T-helper 1 cell treated with Interleukin-12 subunit alpha and Interleukin-12 subunit beta and Interleukin-4 antibody, amounts not matched to agents 30 μg/mL and 1 μg/mL, for 36 hours (primary cell): Measurements from ENCODE around the gene RASSF5.

ENCODE experiments used
- H3K27ac Mint-ChIP-seq: one replicate; pipeline ENCODE4 v1.8.0; 2021; ENCODE audit warnings: mild to moderate bottlenecking, mixed read lengths
- H3K27me3 Mint-ChIP-seq: one replicate; pipeline ENCODE4 v1.8.0; 2021; ENCODE audit warnings: low read depth, mixed read lengths
- H3K36me3 Mint-ChIP-seq: one replicate; pipeline ENCODE4 v1.8.0; 2021; ENCODE audit warnings: low read depth, mixed read lengths
- H3K4me1 Mint-ChIP-seq: one replicate; pipeline ENCODE4 v1.8.0; 2021; ENCODE audit warnings: low read depth, mixed read lengths
- H3K4me3 Mint-ChIP-seq: one replicate; pipeline ENCODE4 v1.8.0; 2021; ENCODE audit warnings: mild to moderate bottlenecking, moderate library complexity, mixed read lengths
- H3K9me3 Mint-ChIP-seq: one replicate; pipeline ENCODE4 v1.8.0; 2021; ENCODE audit warnings: mixed read lengths

The RASSF5 gene

DNA sequence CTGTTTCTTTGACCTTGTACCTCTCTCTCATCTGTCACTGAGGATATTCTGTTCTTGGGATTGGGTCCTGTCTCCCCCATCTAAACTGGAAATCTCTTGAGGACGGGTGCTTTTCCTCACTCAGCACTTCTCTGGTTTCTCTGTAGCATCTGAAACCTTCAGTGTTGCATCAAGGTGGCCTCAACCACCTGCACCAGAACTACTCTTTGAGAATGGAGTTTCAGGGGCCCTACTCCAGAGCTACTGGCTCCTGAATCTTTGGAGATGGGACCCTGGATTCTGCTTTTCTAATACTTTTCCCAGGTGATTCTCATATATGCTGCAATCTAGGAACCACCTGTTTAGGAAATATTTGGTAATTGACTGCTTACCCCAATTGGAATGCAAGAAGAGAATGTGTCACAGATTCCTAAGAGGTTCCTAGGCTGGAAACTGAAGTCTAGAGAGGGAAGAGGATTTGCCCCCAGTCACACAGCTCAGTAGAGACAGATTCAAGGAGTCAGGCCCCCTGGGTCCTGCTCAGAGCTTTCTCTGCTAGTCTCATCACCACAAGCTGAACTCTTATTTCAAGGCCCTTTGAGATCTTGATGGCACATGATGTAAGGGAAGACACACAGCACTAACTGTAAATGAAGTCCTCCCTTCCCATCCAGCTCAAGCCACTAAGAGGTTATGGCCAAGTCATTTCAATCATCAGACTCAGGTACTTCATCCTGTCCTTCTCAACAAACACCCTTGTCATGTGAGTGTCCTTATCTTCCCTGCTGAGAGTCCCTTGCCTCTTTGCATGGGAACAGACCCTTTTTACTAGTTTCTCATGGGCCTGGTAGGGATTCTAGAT is 56.3 kb downstream of the RASSF5 start:
- Mint-ChIP-seq H3K36me3 (peaks cover 90% of the 10 kb centered on the region), H3K27me3 (no peaks in the 10 kb centered on the region), H3K27ac (peak overlapping the region; percentile 90), H3K9me3 (no peaks in the 10 kb centered on the region), H3K4me3 (peak overlapping the region; percentile 92), H3K4me1 (peaks cover 83% of the 10 kb centered on the region)

DNA sequence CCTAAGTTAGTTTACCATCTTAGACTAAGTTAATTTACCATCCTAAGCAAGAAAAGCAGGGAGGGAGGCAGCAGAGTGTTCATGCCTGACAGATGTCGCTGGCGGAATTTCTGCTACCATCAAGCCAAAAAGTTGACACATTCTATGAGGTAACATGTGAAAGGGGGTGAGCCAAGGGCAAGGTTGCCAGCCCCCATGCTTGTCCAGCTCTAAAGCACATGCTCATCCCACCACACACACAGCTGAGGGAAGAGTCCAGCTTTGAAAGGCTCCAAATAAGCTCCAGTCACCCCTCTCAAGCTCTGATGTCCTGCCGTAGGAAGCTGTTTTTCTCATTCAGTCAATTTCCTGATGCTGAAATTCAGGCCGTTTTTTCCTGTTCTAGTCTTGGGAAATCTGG is 58.7 kb downstream of the RASSF5 start:
- Mint-ChIP-seq H3K36me3 (peaks cover 87% of the 10 kb centered on the region), H3K27ac (peak overlapping the region; percentile 87), H3K9me3 (no peaks in the 10 kb centered on the region), H3K4me1 (peaks cover 87% of the 10 kb centered on the region), H3K4me3 (peak overlapping the region; percentile 92), H3K27me3 (no peaks in the 10 kb centered on the region)

DNA sequence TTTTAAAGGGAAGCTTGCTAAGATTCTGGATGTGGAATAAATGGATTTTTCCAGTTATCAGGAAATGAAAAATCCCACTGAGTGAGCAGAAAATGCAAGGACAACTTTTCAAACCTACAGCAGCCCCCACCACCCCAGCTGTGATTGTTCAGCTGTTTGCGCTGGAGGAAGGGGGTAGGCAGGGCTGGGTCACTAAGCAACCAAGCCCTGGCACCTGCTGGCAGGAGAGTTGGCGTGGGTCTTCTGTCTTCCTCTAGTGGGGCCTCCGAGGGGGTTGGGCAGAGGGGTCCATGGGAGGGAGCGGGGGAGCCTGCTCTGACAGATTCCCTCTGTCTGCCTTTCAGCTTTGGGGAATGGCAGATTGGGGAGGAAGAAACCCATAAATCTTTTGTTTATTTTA is 59.7 kb downstream of the RASSF5 start:
- Mint-ChIP-seq H3K9me3 (no peaks in the 10 kb centered on the region), H3K27ac (peak overlapping the region; percentile 87), H3K36me3 (peaks cover 83% of the 10 kb centered on the region), H3K4me3 (peak overlapping the region; percentile 92), H3K27me3 (no peaks in the 10 kb centered on the region), H3K4me1 (peaks cover 90% of the 10 kb centered on the region)

DNA sequence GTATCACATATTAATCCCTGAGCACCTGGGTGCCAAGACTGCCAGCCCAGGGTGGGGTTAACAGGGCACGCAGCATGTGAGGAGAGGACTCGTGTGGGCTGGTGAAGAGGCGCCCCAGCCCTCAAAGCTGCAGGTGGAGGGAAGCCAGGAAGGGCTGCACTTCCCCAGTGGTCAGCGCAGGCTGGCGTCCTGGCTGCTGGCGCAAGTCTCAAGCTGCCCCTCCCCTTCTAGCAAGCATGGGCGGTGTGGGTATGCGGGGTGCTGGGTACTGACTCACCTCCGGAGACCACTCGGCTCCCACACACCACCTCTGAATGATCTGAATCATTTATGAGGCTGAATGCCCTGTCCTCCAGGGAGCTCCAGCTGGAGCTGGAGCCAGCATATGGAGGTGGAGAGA is 60.9 kb downstream of the RASSF5 start:
- Mint-ChIP-seq H3K27ac (peak overlapping the region; percentile 87), H3K27me3 (no peaks in the 10 kb centered on the region), H3K4me3 (peak overlapping the region; percentile 48), H3K4me1 (peaks cover 91% of the 10 kb centered on the region), H3K9me3 (no peaks in the 10 kb centered on the region), H3K36me3 (peaks cover 81% of the 10 kb centered on the region)

DNA sequence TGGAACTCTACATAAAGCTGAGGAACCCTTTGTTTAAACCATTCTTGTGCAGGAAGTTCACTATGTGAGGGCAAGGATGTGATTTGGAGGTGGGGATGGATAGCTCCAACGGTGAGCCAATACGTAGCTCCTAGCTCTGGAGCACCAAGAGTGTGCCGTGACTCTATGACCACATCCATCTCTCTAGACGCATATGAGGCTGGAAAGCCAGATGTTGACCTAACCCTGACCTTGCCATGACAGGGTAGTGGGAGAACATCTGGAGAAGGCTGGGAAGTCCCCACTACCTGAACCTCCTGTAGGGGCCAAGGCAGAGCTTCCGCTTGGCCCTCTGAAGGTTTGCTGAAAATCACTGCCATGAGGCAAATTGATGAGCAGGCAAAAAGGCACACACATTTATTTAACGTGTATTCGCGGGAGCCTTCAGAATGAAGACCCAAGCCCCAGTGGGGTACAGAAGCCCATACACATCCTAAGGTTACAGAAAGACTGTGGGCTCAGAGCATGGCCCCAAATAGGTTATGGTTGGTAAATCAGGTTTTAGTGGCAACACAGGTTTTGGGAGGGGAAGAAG is 61.5 kb downstream of the RASSF5 start:
- H3K27ac Mint-ChIP-seq, result peak overlapping the region; percentile 67
- H3K4me3 Mint-ChIP-seq, result peak overlapping the region; percentile 42
- peaks cover 91% of the 10 kb centered on the region for H3K4me1 Mint-ChIP-seq
- H3K27me3 Mint-ChIP-seq, result no peaks in the 10 kb centered on the region
- H3K9me3 Mint-ChIP-seq, result no peaks in the 10 kb centered on the region
- H3K36me3 Mint-ChIP-seq, result peaks cover 78% of the 10 kb centered on the region

DNA sequence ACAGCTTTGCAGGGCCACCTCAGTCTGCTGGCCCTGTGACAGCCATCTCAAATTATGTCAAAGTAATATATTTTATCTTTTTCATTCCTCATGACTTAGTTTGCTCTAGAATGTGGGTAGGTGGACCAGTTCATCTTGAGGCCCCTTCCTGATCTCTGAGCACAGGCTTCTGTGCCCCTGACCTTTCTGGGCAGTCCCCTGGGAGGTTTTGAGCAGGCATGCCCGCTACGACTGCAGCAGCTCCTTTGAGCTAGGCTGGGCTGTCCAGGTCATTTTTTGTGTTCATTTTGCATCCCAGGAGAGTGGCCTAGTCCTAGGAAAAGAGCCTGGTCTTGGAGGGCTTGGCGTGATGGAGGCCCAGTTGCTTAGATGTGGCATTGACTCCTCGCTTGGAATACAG is 62.2 kb downstream of the RASSF5 start:
- Mint-ChIP-seq H3K36me3 (peaks cover 77% of the 10 kb centered on the region), H3K4me1 (peaks cover 90% of the 10 kb centered on the region), H3K27ac (peak overlapping the region; percentile 35), H3K27me3 (no peaks in the 10 kb centered on the region), H3K4me3 (no peak overlapping the region), H3K9me3 (no peaks in the 10 kb centered on the region)

DNA sequence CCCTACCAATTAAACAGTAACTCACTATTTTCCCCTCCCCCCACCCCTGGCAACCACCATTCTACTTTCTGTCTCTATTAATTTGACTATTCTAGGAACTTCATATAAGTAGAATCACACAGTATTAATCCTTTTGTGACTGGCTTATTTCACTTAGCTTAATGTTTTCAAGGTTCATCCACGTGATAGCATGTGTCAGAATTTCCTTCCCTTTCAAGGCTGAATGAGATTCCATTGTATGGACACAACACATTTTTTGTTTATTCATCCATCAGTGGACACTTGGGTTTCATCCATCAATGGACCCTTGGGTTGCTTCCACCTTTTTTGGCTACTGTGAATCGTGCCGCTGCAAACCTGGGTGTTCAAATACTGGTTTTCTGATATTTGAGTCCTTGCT is 63.2 kb downstream of the RASSF5 start:
- Mint-ChIP-seq H3K36me3 (peaks cover 72% of the 10 kb centered on the region), H3K4me1 (peaks cover 88% of the 10 kb centered on the region), H3K4me3 (no peak overlapping the region), H3K9me3 (no peaks in the 10 kb centered on the region), H3K27me3 (no peaks in the 10 kb centered on the region), H3K27ac (peak overlapping the region; percentile 63)

DNA sequence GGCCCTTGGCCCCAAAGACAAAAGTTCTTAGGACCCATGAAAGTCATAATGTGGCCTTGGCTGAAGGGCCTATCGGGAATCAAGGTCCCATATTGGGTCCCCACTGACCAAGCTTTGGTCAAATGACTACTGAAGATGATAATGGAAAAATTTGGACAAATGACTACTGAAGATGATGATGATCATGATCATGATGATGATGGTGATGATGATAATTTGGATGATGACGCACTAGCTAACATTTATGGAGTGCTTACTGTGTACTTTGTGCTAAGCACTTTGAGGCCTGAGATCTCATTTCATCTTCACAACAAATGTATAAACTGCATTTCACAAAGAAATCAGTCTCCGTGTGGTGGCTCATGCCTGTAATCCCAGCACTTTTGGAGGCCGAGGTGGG is 65.5 kb downstream of the RASSF5 start:
- H3K27ac Mint-ChIP-seq, result peak overlapping the region; percentile 62
- no peaks in the 10 kb centered on the region for H3K9me3 Mint-ChIP-seq
- H3K36me3 Mint-ChIP-seq, result peaks cover 63% of the 10 kb centered on the region
- peaks cover 86% of the 10 kb centered on the region for H3K4me1 Mint-ChIP-seq
- peak overlapping the region; percentile 51 for H3K4me3 Mint-ChIP-seq
- H3K27me3 Mint-ChIP-seq, result no peaks in the 10 kb centered on the region

DNA sequence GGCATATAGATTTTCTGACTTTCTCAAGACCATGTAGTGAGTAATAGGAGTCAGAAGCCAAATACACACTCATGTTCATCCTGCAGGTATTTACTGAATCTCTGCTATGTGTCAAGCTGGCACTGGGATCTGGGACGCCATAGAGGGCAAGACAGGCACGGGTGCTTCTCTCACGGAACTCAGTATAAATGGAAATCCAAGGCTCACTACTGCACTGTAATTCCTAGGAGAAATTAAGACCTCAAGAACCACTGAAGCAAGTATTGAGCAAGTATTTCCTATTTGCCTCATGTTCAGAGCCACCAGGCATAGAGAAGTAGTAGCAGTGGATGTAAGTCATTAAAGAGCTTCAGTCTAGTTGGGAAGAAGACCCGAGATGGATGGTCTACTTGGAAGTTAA is 66.0 kb downstream of the RASSF5 start:
- peaks cover 88% of the 10 kb centered on the region for H3K4me1 Mint-ChIP-seq
- no peaks in the 10 kb centered on the region for H3K27me3 Mint-ChIP-seq
- no peaks in the 10 kb centered on the region for H3K9me3 Mint-ChIP-seq
- H3K36me3 Mint-ChIP-seq, result peaks cover 64% of the 10 kb centered on the region
- H3K27ac Mint-ChIP-seq, result peak overlapping the region; percentile 62
- H3K4me3 Mint-ChIP-seq, result peak overlapping the region; percentile 10

DNA sequence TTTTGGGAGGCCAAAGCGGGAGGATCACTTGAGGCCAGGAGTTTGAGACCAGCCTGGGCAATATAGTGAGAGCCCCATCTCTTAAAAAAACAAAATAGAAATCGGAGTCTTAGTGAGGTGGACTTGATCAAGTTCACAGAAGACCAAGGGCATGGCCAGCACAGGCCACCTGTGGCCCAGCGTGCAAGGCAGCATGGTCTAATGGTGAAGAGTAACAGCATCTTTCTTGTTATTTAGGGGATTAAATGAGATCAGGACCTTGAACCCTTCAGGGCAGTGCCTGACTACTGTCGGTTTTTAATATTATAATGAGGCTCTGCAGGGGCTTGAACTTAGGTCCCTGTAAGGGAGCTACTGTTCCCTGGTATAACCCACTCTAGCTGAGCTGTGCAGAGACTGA is 66.4 kb downstream of the RASSF5 start:
- peak overlapping the region; percentile 62 for H3K27ac Mint-ChIP-seq
- peaks cover 62% of the 10 kb centered on the region for H3K36me3 Mint-ChIP-seq
- no peaks in the 10 kb centered on the region for H3K27me3 Mint-ChIP-seq
- peaks cover 89% of the 10 kb centered on the region for H3K4me1 Mint-ChIP-seq
- peak overlapping the region; percentile 10 for H3K4me3 Mint-ChIP-seq
- H3K9me3 Mint-ChIP-seq, result no peaks in the 10 kb centered on the region

DNA sequence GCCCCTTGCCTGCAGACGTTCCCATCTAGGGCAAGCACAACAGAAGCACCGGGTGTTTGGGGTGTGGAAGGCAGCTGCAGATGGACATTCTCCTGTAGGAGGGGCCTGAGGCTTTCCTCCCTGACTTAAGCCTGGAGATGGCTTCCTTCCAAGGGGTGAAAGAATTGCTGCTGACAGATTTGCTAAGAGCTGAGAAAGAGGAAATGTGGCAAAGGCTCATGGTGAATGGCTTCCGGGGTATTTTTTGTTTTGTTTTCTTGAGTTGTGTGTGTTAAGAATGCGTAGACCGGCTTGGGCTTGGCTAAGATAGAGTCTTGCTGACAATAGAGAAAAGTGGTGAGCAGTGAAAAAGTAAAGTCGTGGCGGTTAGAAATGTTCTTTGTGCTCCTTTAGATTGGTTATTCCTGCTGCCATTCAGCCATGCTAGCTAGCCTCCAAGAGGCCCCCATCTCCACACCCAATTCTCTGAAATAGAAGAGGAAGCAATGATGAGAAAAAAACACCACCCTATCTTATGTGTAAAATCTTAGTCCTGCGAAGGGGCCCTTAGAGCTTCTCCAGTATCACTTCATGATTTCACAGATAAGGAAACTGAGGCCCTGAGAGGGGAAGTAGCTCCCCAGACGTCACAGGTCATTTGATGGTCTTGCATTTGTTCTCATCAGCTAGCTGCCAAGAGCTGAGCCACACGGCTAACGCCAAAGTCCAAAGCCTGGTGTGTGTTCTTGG is 68.0 kb downstream of the RASSF5 start:
- Mint-ChIP-seq H3K4me1 (peaks cover 92% of the 10 kb centered on the region), H3K36me3 (peaks cover 62% of the 10 kb centered on the region), H3K4me3 (peak overlapping the region; percentile 73), H3K27me3 (no peaks in the 10 kb centered on the region), H3K27ac (peak overlapping the region; percentile 99), H3K9me3 (no peaks in the 10 kb centered on the region)

DNA sequence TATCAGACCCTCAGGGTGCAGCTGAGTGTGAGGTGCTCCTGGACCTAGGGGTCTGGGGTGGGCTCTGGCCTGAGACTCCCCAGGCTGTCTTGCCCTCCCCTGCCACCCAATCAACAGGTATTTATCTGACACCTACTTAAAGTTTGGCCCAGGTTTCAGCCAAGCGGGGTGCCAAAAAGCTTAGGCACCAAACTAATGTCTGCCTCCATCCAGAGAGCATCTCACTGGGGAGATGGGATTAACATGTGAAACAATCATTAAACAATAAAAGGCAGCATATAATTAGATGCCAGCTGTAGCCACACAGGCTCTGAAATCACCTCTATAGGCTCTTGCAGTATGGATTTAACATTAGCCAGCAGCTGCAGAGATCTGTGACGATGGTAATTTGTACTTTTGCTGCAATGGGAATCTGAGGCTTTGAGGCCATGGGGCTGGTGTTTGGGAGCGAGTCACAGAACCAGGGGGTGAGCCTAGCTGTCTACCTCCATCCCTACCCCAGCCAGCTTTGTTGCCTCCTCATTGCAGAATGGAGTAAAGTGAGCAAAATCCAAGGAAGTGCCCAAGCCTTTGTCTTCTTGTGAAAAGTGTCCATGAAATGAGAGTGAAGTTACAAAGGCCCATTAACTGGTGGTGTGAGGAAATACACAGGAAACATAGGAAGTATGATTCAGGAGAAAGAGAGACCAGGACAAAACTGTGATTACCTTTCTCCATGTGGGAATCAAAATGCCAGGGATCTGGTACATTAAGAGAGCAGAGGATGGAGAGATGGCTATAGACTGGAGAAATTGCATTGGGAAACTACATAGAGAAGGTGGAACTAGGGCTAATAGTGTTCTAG is 68.8 kb downstream of the RASSF5 start:
- Mint-ChIP-seq H3K4me1 (peaks cover 93% of the 10 kb centered on the region), H3K9me3 (no peaks in the 10 kb centered on the region), H3K36me3 (peaks cover 64% of the 10 kb centered on the region), H3K27ac (peak overlapping the region; percentile 99), H3K4me3 (peak overlapping the region; percentile 73), H3K27me3 (no peaks in the 10 kb centered on the region)

DNA sequence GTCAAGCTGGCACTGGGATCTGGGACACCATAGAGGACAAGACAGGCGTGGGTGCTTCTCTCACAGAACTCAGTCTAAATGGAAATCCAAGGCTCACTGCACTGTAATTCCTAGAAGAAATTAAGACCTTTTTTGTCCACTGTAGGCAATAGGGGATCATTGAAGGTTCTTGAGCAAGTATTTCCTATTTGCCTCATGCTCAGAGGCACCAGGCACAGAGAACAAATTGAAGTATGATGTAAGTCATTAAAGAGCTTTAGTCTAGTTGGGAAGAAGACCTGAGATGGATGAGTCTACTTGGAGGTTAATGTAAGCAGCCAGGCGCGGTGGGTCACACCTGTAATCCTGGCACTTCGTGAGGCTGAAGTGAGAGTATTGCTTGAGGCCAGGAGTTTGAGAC is 70.3 kb downstream of the RASSF5 start:
- Mint-ChIP-seq H3K27me3 (no peaks in the 10 kb centered on the region), H3K27ac (peak overlapping the region; percentile 99), H3K9me3 (no peaks in the 10 kb centered on the region), H3K36me3 (peaks cover 62% of the 10 kb centered on the region), H3K4me1 (peaks cover 92% of the 10 kb centered on the region), H3K4me3 (peak overlapping the region; percentile 86)
